Measurements from ENCODE around the gene WASF2.

The WASF2 gene

DNA sequence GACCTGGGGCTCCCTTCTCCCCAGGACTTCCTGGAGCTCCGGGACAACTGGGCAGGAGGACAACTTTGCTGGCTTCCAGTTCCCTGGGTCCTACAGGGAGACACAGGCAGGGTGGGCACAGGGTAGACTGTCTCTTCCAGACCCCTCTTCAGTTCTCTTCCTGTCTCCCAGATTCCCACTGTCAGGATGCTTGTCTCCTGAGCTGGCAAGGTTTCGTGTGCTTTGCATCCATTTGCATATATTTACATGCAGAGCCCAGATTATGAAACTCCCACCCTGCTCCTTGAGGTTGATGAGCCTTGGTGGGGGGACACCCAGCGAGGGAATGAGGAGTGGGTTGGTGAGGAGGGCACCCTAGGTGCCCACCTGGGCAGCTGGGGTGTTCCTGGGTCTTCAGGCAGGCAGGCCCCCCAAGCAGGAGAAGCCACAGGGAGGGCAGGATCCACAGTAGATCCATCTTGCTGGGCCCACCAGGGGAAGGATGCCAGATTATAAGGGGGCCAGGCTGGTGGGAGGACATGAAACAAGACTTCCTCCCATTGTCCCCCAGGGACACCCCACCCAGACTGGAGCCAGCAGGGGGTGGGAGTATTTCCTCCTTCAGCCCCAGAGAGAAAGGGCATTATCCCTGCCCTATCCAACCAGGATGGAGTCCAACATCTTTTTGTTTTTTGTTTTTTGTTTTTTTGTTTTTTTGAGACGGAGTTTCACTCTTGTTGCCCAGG is 115.4 kb downstream of the WASF2 start, which contains the start of gene FCN3:
Gene FCN3, minus strand, starts transcription at position 463 of the 725 bp plus-strand sequence. Its CDS starts 6 bp downstream, at position 457.
- no peak for DNase-seq (ENCODE audit: extremely low read depth, low read depth)
- TF ChIP-seq CTCF (IDR thresholded peaks at IDR 0.05; ENCODE audit: low read depth, low read length, missing control alignments) = no peak
- H3K4me3 ChIP-seq (replicated peaks; ENCODE audit: low read depth, low read length) = no peak within 1 kb of the TSS

GRCh38 chr1:27372808-27373690 is 116.9 kb downstream of the WASF2 start:
- H3K4me3 ChIP-seq (replicated peaks; ENCODE audit: low read depth, low read length) = no peak overlapping the region
- DNase-seq (ENCODE audit: extremely low read depth, low read depth) = no peak
- TF ChIP-seq CTCF (IDR thresholded peaks at IDR 0.05; ENCODE audit: low read depth, low read length, missing control alignments) = peak; percentile 42

DNA sequence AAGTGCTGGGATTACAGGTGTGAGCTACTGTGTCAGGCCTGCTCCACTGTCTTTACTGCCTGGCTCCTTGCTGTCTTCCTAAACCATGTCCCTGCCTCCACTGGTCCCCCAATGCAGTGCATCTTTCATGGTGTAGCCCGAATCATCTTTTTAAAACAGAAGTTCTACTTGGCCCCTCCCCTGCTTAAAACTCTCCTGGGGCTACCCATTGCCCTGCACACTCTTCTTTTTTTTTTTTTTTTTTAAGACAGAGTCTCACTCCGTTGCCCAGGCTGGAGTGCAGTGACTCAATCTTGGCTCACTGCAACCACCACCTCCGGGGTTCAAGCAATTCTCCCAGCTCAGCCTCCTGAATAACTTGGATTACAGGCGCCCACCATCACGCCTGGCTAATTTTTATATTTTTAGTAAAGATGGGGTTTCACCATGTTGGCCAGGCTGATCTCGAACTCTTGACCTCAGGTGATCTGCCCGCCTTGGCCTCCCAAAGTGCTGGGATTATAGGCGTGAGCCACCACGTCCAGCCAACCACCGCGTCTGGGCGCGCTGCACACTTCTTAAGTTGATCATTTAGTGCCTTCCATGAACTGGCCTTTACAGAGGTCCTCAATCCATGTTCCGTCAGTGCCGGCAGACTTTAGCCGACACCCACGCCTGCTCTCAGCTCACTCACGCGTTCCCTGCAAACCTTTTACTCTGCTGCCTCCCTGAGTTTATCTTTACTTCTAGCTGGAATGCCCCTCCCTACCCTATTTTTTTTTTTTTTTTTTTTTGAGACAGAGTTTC is 117.8 kb downstream of the WASF2 start:
- DNase-seq (ENCODE audit: extremely low read depth, low read depth) = no peak
- no peak for TF ChIP-seq CTCF (IDR thresholded peaks at IDR 0.05; ENCODE audit: low read depth, low read length, missing control alignments)
- H3K4me3 ChIP-seq (replicated peaks; ENCODE audit: low read depth, low read length) = no peak overlapping the region

DNA sequence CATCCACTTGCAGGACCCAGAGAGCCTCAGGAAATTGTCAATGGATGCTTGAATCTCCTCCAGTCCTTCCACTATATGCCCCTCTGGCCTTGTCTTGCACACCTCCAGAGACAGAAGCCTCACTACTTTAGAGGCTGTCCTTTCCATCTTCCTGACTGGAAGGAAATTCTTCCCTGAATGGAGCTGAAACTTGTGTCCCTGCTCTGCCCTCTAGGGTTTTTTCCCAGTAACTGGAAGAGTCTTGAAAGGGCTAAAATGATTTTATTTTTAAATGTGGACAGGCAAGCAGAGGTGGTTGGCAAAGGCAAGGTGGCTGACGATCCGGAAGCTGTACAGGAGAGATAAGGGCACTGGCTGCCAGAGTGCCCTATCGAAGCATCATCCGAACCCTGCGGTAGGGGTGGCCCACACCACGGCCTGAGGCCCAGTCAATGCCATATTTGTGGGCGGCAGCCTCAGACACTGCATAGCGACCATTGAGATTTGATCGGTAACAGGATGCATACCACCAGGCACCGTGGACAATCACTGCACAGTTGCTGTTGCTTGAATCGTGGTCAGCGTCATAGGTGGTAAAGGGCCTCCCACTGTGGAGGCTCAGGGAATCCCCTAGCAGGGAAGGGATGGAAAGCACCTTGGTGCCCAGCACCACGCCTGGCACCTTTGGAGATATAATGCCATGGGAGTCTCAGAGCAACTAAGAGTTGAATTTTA is 120.9 kb downstream of the WASF2 start:
- DNase-seq (ENCODE audit: extremely low read depth, low read depth) = no peak
- TF ChIP-seq CTCF (IDR thresholded peaks at IDR 0.05; ENCODE audit: low read depth, low read length, missing control alignments) = peak; percentile 17
- no peak overlapping the region for H3K4me3 ChIP-seq (replicated peaks; ENCODE audit: low read depth, low read length)

- H3K4me3 ChIP-seq (replicated peaks; ENCODE audit: low read depth, low read length) = peak overlapping the region; percentile 53
- no peak for TF ChIP-seq CTCF (IDR thresholded peaks at IDR 0.05; ENCODE audit: low read depth, low read length, missing control alignments)
Measured at GRCh38 chr1:27367160-27367650, 122.8 kb downstream of the WASF2 start.

More at GRCh38 chr1:27367160-27367650, 122.8 kb downstream of the WASF2 start:
- no peak for DNase-seq (ENCODE audit: extremely low read depth, low read depth)
